KG1 (cell line): ENCODE measurements around the gene NAXD.
"Not testable (repeated sequence)": the region's sequence is repeated elsewhere in the genome, so short reads cannot be mapped to it uniquely, and the experiment has no call there.

ENCODE experiments used
- DNase-seq: peaks from one replicate; lab custom pipeline; 2025; lab: John Stamatoyannopoulos, UW

NAXD gene

DNA sequence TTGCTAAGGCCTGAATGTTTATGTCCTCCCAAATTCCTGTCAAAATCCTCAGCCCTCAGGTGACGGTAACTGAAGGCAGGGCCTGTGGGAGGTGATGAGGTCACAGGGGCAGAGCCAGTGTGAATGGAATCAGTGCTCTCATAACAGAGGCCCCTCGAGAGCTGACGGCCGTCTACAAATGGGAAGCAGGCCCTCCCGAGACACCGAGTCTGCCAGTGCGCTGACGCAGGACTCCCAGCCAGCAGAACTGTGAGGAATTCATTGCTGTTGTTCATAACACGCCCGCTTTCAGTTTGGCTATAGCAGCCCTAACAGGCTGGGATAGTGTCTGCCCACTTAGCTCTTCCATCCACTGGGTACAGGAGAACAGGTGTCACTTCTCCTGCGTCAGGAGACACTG, 49.3 kb downstream of the NAXD start:
- no peak for DNase-seq

DNA sequence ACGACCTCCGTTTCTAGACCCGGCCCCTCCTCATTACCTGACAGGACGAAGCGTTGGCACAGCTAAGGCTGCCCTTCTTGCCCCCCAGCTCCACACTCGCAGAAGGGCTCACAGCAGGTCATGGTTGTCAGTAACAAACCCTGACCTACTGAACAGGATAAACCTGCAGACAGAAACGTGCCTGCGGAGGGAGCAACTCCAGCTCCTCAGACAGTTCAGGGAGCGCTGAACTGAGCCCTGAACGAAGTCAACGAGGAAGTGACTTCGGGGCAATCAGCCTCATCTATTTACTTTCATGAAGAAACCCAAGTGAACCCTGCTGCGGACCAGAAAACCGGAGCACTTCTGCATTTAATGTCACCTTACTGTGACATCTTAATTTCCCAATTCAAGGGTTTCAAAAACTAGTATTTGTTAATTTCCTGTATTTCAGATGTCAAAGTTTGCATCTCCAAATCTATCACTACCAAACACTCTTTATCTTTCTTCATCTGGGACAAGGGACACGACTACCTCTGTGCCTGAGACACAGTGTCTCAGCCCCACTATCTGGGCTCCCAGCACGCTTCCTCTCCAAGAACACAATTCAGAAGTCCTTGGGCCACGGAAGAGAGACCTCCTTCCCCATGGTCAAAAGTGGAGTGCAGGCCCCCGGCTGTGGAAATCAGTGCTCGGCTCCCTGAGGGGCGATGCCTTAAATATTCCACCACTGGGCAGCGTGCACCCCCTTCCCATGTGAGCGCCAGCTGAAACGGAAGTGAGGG, 50.3 kb downstream of the NAXD start:
- DNase-seq: no peak

DNA sequence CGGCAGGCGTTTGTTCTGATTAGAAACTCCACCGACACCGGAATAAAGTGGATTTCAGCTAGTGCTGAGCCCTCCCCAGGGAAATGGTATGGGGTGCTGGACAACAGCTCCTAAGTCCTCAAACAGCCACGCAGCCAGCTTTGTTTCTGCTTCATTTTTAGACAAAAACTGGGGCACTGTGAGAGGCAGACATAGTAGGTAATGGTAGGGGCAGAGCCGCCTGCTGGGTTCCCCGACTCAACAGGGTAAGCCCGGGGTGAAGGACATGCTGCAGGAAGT, 50.8 kb downstream of the NAXD start:
- no peak for DNase-seq

- DNase-seq: no peak
Measured at GRCh38 chr13:110669036-110669435, 53.7 kb downstream of the NAXD start.

DNA sequence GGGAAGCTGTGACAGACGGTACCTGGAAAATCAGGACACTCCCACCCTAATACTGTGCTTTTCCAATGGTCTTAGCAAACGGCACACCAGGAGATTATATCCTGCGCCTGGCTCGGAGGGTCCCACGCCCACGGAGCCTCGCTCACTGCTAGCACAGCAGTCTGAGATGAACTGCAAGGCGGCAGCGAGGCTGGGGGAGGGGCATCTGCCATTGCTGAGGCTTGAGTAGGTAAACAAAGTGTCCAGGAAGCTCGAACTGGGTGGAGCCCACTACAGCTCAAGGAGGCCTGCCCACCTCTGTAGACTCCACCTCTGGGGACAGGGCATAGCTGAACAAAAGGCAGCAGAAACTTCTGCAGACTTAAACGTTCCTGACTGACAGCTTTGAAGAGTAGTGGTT, 54.5 kb downstream of the NAXD start:
- DNase-seq: not testable (repeated sequence)

- DNase-seq: no peak
Measured at GRCh38 chr13:110676595-110677587, 61.5 kb downstream of the NAXD start.

DNA sequence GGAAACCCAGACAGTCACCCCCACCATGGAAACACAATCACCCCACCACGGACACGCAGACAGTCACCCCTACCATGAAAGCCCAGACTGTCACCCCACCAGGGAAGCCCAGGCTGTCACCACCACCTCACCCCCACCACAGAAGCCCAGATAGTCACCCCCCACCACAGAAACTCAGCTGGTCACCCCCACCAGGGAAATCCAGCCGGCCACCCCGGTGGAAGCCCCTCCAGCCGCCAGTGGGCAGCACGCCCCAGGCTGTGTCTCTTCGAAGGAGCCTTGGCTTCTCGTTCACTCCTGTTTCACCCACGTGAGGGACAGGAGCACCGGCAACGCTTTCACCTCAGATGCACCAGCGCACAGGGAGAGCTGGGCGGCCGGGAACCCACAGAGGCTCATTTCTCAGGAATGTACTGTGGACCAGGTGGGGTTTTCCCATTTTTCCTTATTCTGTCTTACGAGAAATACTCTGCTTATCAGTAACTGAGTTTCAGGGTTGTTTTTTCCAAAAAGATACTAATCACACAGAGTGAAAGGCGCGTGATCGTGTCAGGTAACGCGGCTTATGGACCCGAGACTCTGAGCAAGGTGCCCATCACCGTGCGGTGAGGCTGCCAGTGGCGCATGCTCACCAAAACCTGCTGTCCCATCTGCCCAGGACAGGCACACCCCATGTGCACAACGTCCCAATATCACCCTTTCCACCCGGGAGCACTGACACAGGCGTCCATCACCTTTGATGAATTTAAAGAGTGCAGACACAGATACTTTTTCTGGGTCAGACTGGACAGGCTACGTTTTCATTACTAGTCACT, 62.6 kb downstream of the NAXD start:
- no peak for DNase-seq

DNA sequence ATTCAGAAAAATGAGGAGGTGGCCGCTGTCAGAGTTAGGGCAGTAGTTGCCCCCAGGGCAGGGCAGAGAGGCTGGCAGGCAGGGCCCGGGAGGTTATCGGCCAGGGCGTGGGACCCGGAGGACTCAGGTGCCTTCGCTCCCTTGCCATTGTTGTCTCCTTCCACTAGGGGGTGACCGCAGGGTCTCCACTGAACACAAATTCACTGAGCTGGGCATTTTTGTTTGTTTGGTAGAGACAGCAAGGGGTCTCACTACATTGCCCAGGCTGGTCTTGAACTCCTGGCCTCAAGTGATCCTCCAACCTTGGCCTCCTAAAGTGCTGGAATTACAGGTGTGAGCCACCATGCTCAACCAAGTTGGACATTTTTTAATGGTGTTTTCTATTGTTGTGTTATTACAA, 65.5 kb downstream of the NAXD start:
- DNase-seq: no peak

- no peak for DNase-seq
Measured at GRCh38 chr13:110681868-110682550, 66.7 kb downstream of the NAXD start.

- no peak for DNase-seq
Measured at GRCh38 chr13:110682746-110683145, 67.4 kb downstream of the NAXD start.

DNA sequence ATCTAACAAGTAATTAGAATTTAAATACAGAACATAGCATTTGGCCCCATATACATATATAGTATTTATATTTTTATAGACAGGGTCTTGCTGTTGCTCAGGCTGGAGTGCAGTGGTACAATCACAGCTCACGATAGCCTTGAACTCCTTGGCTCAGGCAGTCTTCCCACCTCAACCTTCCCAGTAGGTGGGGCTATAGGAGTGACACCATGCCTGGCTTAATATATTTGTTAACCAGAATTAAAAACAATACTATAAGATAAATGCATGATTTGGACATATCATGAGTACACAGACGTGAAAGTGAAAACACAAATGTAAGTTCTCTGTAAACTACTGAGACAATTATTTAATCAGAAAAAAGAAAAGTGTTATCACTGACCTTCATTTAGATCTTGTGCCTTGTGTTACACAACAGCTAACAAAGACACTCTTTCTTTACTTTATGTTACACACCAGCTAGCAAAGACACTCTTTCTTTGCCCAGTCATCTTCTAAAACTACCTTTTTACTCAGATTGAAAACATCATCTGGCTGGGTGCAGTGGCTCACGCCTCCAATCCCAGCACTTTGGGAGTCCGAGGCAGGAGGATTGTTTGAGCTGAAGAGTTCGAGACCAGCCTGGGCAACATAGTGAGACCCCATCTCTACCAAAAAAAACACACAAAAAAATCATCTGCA, 68.0 kb downstream of the NAXD start:
- no peak for DNase-seq

DNA sequence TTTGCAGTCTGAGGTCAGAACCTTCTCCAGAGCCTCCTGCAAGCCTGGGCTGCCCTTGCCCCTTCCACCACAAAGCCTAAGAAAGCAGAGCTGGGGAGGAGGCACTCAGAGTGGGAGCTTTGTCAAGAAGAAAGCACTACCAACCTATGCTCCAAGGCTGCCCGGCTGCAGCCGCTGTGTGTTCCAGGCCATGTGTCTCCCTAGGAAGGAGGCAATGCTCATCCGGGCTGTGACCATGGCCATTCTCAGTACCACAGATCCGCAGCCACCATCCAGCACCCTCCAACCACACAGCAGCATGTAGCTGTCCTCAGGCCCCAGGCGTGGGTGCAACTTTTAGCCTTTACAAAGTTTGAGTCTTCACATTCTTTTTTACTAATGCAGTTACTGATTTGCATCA, 68.6 kb downstream of the NAXD start:
- no peak for DNase-seq

DNA sequence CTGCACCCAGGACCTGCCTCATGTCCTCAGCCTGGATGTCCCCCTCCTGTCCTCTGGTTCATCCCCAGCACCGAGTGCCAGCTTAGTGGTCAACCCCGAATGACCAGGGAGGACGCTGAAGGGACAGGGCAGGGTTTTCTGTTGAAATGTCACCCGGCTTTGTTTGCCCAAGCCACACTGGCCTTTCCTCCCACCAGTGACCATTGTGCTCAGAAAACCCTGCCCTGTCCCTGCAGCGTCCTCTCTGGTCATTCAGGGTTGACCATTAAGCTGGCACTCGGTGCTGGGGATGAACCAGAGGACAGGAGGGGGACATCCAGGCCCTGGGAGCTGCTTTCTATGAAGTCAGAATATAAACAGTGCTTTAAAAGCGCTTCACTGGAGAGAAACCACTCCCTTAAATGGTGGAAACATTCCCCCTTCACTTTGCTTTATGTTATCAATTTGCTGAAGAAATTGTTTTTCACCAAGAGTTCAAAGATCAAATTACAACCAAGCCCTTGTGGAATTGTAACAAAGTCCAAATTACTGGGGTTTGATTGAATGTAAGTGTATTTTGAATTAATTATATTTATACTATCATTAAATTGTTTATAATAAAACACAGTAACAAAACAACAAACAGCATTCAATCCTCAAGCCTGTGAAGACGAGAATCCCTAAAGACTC, 69.2 kb downstream of the NAXD start:
- DNase-seq: no peak

- DNase-seq: no peak
Measured at GRCh38 chr13:110685305-110686020, 70.1 kb downstream of the NAXD start.

DNA sequence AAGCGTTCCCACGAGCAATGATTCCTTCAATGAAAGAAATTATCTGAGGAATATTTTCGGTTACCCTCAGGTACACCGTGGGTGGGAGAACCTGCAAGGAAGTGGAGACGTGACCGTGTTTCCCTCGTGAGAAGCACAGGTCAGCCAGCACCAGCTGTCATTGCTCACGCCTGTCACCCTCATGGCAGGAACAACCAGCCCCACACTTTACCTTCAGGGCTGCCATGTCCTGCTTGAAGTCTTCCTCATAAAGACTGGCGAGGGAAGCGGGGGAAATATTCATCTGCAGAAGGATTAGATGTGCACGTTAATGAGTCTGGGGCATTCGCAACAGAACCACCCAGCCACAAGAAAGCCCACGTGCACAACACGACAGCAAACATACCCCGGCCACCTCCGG, 72.4 kb downstream of the NAXD start:
- no peak for DNase-seq

DNA sequence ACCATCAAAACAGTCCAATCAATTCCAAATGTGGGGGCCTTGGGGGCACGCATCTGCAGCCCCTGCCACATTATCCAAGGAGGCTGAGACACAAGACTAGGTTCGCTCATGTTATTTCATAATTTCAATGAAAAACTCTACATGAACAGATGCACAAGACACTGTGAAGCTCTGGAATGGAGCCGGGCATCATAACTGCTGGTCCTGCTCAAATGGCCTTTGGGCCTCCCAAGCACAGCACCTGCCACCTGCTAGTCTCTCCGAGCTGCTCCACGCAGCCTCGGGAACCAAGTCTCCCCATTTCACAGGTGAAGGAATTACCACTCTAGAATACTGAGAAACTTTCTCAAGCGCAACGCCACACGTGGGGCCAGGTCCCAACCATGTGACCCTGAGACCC, 73.7 kb downstream of the NAXD start:
- no peak for DNase-seq
